Measurements from ENCODE around the gene DVL1. TPM values are rescaled to one million over a fixed set of nuclear protein-coding genes. Genes with fewer than 3 reads are reported as not detected.

The DVL1 gene
- total and polyA plus RNA-seq, 2 of the 13 experiments (the other 11 are each of a cell fraction or from before 2014, with no cell fraction given), result 30.8 to 60.4 TPM

DNA sequence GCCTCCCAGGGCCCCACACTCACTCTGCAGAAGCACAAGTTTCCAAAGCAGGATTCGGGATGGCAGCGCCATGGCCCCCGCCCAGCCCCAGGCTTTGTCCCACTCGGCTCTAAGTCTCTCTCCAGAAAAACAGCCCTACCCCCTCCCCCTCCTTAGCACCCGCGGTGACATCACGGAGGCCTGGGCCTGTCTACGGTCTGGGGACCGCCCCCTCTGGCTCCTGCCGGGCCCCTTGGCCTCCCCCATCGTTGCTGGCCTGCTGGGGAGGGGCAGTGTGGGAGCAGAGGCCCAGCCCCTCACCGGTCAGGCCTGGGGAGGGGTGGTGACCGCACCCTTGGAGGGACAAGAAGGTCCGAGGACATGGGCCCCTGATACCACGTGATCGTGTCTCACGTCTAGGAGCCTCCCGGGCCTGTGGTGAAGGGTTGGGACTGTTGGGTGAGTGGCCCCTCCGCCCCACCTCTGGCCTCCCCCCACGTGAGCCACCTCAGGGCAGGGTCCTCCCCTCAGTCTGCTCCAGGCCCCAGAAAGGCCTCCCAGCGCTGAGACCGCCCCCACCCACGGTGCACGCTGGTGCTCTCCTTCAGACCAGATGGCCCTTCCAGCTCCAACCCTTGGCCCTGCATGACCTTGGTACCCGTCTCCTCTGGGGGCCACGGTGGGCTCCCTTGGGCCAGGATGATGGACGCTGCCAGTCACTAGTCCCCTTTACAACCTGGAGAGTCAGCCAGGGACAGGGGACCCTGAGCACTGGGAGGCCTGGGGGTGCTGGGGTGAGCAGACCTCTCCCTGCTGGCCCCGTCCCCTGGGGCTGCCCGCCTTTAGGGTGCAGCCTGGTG lies 9.4 kb upstream of the DVL1 start, which contains the start of gene MXRA8 (continued):
- TF ChIP-seq, protein P1, sequence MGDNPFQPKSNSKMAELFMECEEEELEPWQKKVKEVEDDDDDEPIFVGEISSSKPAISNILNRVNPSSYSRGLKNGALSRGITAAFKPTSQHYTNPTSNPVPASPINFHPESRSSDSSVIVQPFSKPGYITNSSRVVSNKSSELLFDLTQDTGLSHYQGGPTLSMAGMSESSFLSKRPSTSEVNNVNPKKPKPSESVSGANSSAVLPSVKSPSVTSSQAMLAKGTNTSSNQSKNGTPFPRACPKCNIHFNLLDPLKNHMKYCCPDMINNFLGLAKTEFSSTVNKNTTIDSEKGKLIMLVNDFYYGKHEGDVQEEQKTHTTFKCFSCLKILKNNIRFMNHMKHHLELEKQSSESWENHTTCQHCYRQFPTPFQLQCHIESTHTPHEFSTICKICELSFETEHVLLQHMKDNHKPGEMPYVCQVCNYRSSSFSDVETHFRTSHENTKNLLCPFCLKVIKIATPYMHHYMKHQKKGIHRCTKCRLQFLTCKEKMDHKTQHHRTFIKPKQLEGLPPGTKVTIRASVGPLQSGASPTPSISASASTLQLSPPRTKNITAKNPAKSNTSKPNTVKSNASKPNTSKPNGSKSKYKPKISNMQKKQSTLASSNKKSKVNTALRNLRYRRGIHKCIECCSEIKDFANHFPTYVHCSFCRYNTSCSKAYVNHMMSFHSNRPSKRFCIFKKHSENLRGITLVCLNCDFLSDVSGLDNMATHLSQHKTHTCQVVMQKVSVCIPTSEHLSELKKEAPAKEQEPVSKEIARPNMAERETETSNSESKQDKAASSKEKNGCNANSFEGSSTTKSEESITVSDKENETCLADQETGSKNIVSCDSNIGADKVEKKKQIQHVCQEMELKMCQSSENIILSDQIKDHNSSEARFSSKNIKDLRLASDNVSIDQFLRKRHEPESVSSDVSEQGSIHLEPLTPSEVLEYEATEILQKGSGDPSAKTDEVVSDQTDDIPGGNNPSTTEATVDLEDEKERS (CRISPR knock-in tag; IDR thresholded peaks at IDR 0.05), result peak; percentile 87; the same call in 1 of the 2 replicates
- TF ChIP-seq NR2C2 (CRISPR knock-in tag; IDR thresholded peaks at IDR 0.05; ENCODE audit: borderline replicate concordance), result no peak
- TF ChIP-seq ZBTB7A (CRISPR knock-in tag; IDR thresholded peaks at IDR 0.05), result peak; percentile 88
- TF ChIP-seq RAD51 (IDR thresholded peaks at IDR 0.05; ENCODE audit: borderline replicate concordance), result peak; percentile 84; the same call in 1 of the 2 replicates
- TF ChIP-seq DNMT1 (CRISPR knock-in tag; IDR thresholded peaks at IDR 0.05), result no peak
- TF ChIP-seq ZNF138 (CRISPR knock-in tag; IDR thresholded peaks at IDR 0.05; ENCODE audit: low read depth), result no peak
- TF ChIP-seq PRPF4 (IDR thresholded peaks at IDR 0.05; ENCODE audit: low read depth, low read length, poor library complexity, severe bottlenecking), result no peak
- TF ChIP-seq, protein P2, sequence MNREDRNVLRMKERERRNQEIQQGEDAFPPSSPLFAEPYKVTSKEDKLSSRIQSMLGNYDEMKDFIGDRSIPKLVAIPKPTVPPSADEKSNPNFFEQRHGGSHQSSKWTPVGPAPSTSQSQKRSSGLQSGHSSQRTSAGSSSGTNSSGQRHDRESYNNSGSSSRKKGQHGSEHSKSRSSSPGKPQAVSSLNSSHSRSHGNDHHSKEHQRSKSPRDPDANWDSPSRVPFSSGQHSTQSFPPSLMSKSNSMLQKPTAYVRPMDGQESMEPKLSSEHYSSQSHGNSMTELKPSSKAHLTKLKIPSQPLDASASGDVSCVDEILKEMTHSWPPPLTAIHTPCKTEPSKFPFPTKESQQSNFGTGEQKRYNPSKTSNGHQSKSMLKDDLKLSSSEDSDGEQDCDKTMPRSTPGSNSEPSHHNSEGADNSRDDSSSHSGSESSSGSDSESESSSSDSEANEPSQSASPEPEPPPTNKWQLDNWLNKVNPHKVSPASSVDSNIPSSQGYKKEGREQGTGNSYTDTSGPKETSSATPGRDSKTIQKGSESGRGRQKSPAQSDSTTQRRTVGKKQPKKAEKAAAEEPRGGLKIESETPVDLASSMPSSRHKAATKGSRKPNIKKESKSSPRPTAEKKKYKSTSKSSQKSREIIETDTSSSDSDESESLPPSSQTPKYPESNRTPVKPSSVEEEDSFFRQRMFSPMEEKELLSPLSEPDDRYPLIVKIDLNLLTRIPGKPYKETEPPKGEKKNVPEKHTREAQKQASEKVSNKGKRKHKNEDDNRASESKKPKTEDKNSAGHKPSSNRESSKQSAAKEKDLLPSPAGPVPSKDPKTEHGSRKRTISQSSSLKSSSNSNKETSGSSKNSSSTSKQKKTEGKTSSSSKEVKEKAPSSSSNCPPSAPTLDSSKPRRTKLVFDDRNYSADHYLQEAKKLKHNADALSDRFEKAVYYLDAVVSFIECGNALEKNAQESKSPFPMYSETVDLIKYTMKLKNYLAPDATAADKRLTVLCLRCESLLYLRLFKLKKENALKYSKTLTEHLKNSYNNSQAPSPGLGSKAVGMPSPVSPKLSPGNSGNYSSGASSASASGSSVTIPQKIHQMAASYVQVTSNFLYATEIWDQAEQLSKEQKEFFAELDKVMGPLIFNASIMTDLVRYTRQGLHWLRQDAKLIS (CRISPR knock-in tag; IDR thresholded peaks at IDR 0.05), result no peak; the same call in 1 of the 2 replicates
- no peak for TF ChIP-seq ZNF44 (CRISPR knock-in tag; IDR thresholded peaks at IDR 0.05)
- TF ChIP-seq ZNF205 (CRISPR knock-in tag; IDR thresholded peaks at IDR 0.05), result peak; percentile 24; the same call in 1 of the 2 replicates
- TF ChIP-seq FOXA1 (IDR thresholded peaks at IDR 0.05), result no peak
- TF ChIP-seq FOXA1 (CRISPR knock-in tag; IDR thresholded peaks at IDR 0.05), result no peak
- TF ChIP-seq, protein P3, sequence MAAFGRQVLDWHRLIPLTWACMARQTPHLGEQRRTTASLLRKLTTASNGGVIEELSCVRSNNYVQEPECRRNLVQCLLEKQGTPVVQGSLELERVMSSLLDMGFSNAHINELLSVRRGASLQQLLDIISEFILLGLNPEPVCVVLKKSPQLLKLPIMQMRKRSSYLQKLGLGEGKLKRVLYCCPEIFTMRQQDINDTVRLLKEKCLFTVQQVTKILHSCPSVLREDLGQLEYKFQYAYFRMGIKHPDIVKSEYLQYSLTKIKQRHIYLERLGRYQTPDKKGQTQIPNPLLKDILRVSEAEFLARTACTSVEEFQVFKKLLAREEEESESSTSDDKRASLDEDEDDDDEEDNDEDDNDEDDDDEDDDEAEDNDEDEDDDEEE (CRISPR knock-in tag; IDR thresholded peaks at IDR 0.05), result peak; percentile 56; the same call in 1 of the 2 replicates
- no peak for TF ChIP-seq GATA4 (IDR thresholded peaks at IDR 0.05; ENCODE audit: borderline replicate concordance, low read depth)
- TF ChIP-seq NCOR1 (IDR thresholded peaks at IDR 0.05; ENCODE audit: borderline replicate concordance, low read length), result no peak
- peak; percentile 60 for TF ChIP-seq IRF2 (CRISPR knock-in tag; IDR thresholded peaks at IDR 0.05)
- TF ChIP-seq HES4 (CRISPR knock-in tag; IDR thresholded peaks at IDR 0.05; ENCODE audit: borderline replicate concordance), result no peak
- TF ChIP-seq, protein P4, sequence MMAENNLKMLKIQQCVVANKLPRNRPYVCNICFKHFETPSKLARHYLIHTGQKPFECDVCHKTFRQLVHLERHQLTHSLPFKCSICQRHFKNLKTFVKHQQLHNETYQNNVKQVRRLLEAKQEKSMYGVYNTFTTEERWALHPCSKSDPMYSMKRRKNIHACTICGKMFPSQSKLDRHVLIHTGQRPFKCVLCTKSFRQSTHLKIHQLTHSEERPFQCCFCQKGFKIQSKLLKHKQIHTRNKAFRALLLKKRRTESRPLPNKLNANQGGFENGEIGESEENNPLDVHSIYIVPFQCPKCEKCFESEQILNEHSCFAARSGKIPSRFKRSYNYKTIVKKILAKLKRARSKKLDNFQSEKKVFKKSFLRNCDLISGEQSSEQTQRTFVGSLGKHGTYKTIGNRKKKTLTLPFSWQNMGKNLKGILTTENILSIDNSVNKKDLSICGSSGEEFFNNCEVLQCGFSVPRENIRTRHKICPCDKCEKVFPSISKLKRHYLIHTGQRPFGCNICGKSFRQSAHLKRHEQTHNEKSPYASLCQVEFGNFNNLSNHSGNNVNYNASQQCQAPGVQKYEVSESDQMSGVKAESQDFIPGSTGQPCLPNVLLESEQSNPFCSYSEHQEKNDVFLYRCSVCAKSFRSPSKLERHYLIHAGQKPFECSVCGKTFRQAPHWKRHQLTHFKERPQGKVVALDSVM (CRISPR knock-in tag; IDR thresholded peaks at IDR 0.05), result peak; percentile 70
- TF ChIP-seq MIER2 (CRISPR knock-in tag; IDR thresholded peaks at IDR 0.05), result 0 out of 2 replicates have a peak, but pooled peaks have one; percentile 17
- no peak for TF ChIP-seq PHF20 (CRISPR knock-in tag; IDR thresholded peaks at IDR 0.05)

Data from HepG2 (cell line).